ENCODE measurements around the gene APEH. TPM values are rescaled to one million over a fixed set of nuclear protein-coding genes. Genes with fewer than 3 reads are reported as not detected.

APEH gene
- total and polyA plus RNA-seq, 2 of the 4 experiments (the other 2 are of a cell fraction): 89.2 to 142 TPM

GRCh38 chr3:49638445-49638844 lies 35.7 kb upstream of the APEH start:
- Histone ChIP-seq H4K5ac (ENCODE audit: low read depth, low read length) (no peak overlapping the region), H2BK20ac (ENCODE audit: low read depth, low read length) (no peak overlapping the region), H2BK15ac (ENCODE audit: low read depth, low read length) (no peak overlapping the region), H4K91ac (ENCODE audit: insufficient read depth, low read depth, low read length) (no peak overlapping the region), H3K27ac (ENCODE audit: insufficient read depth, low read length) (no peak overlapping the region), H3K56ac (ENCODE audit: extremely low read depth, insufficient read depth, low read length) (no peak overlapping the region), H3K9me1 (ENCODE audit: insufficient read depth, low read length) (no peaks in the 10 kb centered on the region), H3K18ac (ENCODE audit: low read depth, low read length) (no peak overlapping the region), H4K20me1 (ENCODE audit: insufficient read depth, low read length) (no peaks in the 10 kb centered on the region), H3K4me3 (ENCODE audit: insufficient read depth, low read depth, low read length) (no peak overlapping the region), H3K4me2 (ENCODE audit: low read depth, low read length) (no peak overlapping the region), H3K79me1 (ENCODE audit: low read depth in 1 of 2, low read length in 2 of 2) (no peaks in the 10 kb centered on the region), H2AK5ac (ENCODE audit: low read depth, low read length) (no peak overlapping the region; the same call in 1 of the 2 replicates), H3K23ac (ENCODE audit: low read depth, low read length) (no peak overlapping the region), H4K8ac (ENCODE audit: low read depth in 2 of 2, low read length in 2 of 2) (no peak overlapping the region), H2AFZ (replicated peaks; ENCODE audit: low read length, poor library complexity) (peak overlapping the region; percentile 67), H3K9ac (ENCODE audit: low read depth, low read length) (no peak overlapping the region), H3K27me3 (ENCODE audit: control insufficient read depth, insufficient read depth, low read length) (peaks cover 26% of the 10 kb centered on the region), H3K4ac (ENCODE audit: low read depth, low read length) (no peak overlapping the region), H2BK5ac (ENCODE audit: low read depth, low read length, poor library complexity, severe bottlenecking) (no peak overlapping the region), H2AK9ac (replicated peaks; ENCODE audit: low read depth, low read length, poor library complexity) (no peak overlapping the region), H3K36me3 (ENCODE audit: control insufficient read depth, insufficient read depth, low read length) (no peaks in the 10 kb centered on the region), H3K9me3 (ENCODE audit: control insufficient read depth, insufficient read depth, low read length) (no peaks in the 10 kb centered on the region), H3K14ac (replicated peaks; ENCODE audit: low read depth, low read length) (no peak overlapping the region), H2BK120ac (ENCODE audit: low read depth, low read length) (no peak overlapping the region), H3K4me1 (ENCODE audit: control insufficient read depth, insufficient read depth, low read length) (peaks cover 3% of the 10 kb centered on the region; the same call in 1 of the 2 replicates)
- DNase-seq (peak; percentile 31), ATAC-seq (ENCODE audit: low read depth) (no peak)
- POLR2A ChIA-PET (ENCODE audit: unreplicated experiment): no interaction called here
- dilution Hi-C loops (cut with HindIII; ENCODE audit: low sequenced_read_pairs, unreplicated experiment): no loop called here
- no TSS peak for BruUV-seq (replicated peaks)
- no peak for TF ChIP-seq CHD1 (IDR thresholded peaks at IDR 0.05; ENCODE audit: low read depth, low read length)
- TF ChIP-seq FOS (IDR thresholded peaks at IDR 0.05; ENCODE audit: low read depth, low read length): 0 out of 2 replicates have a peak, but pooled peaks have one; percentile 7
- TF ChIP-seq BHLHE40 (IDR thresholded peaks at IDR 0.05; ENCODE audit: low read depth, low read length): peak; percentile 28; the same call in 1 of the 2 replicates
- no peak for TF ChIP-seq NFE2L2 (IDR thresholded peaks at IDR 0.05; ENCODE audit: low read depth, low read length)
- intact Hi-C loops (cut with micrococcal nuclease): no loop called here
- 60% methylated on average over 1 of the region's 8 CpGs; no CpG with 5 or more reads in 1 of the 2 experiments for WGBS, 2 experiments (ENCODE audit: extremely low coverage in 2 of 2, insufficient read length in 1 of 2)
- CTCF ChIA-PET: no interaction called here
- in situ Hi-C loops (cut with MboI; ENCODE audit: low sequenced_read_pairs): no loop called here
